Bronchial epithelial cell (primary cell): ENCODE measurements around the gene SNX7. TPM values are rescaled to one million over a fixed set of nuclear protein-coding genes. Genes with fewer than 3 reads are reported as not detected.

ENCODE experiments used
- DNase-seq: peaks from one replicate; pipeline ENCODE4 v3.0.0-alpha.2; 2010; ENCODE audit warnings: low read depth
- FAIRE-seq: peaks from 2 replicates; lab custom pipeline; 2011; peaks lifted over from hg19 to GRCh38; lab: Jason Lieb, UNC
- H3K27me3 ChIP-seq: 2 replicates; pipeline ENCODE4 v1.5.1; 2011; ENCODE audit warnings: low read length; ENCODE audit not compliant: control insufficient read depth, insufficient read depth
- H3K36me3 ChIP-seq: 2 replicates; pipeline ENCODE4 v1.5.1; 2011; ENCODE audit warnings: low read length; ENCODE audit not compliant: control insufficient read depth, insufficient read depth
- H3K4me3 ChIP-seq: 2 replicates; pipeline ENCODE4 v1.5.1; 2011; ENCODE audit warnings: mild to moderate bottlenecking, low read depth, low read length, control low read depth
- total RNA-seq: library from RNA; depleted of rRNA; stranded (reverse); fragments of >200 nt; gene quantifications from 2 replicates; pipeline ENCODE4 v1.2.1, GENCODE V29; 2014
- TF ChIP-seq, protein P1 (sequence below): IDR thresholded peaks from 2 replicates; pipeline ENCODE4 v1.5.1; 2011; ENCODE audit warnings: mild to moderate bottlenecking, moderate library complexity, low read length, control low read depth, inconsistent platforms; ENCODE audit not compliant: insufficient read depth, severe bottlenecking

The SNX7 gene, protein sequence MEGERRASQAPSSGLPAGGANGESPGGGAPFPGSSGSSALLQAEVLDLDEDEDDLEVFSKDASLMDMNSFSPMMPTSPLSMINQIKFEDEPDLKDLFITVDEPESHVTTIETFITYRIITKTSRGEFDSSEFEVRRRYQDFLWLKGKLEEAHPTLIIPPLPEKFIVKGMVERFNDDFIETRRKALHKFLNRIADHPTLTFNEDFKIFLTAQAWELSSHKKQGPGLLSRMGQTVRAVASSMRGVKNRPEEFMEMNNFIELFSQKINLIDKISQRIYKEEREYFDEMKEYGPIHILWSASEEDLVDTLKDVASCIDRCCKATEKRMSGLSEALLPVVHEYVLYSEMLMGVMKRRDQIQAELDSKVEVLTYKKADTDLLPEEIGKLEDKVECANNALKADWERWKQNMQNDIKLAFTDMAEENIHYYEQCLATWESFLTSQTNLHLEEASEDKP
- total RNA-seq: 19.0 and 19.3 TPM in 2 replicates

- DNase-seq (peak; percentile 53), FAIRE-seq (no peak)
Measured at GRCh38 chr1:98661544-98662355, at the start of gene SNX7. Gene SNX7 (plus strand): TSS chr1:98661721. CDS start chr1:98661732, 11 bp downstream.

GRCh38 chr1:98637316-98637715, 24.2 kb upstream of the SNX7 start:
- FAIRE-seq (no peak), DNase-seq (no peak)
- no peaks in the 10 kb centered on the region for H3K36me3 ChIP-seq
- H3K27me3 ChIP-seq: no peaks in the 10 kb centered on the region
- TF ChIP-seq, protein P1, sequence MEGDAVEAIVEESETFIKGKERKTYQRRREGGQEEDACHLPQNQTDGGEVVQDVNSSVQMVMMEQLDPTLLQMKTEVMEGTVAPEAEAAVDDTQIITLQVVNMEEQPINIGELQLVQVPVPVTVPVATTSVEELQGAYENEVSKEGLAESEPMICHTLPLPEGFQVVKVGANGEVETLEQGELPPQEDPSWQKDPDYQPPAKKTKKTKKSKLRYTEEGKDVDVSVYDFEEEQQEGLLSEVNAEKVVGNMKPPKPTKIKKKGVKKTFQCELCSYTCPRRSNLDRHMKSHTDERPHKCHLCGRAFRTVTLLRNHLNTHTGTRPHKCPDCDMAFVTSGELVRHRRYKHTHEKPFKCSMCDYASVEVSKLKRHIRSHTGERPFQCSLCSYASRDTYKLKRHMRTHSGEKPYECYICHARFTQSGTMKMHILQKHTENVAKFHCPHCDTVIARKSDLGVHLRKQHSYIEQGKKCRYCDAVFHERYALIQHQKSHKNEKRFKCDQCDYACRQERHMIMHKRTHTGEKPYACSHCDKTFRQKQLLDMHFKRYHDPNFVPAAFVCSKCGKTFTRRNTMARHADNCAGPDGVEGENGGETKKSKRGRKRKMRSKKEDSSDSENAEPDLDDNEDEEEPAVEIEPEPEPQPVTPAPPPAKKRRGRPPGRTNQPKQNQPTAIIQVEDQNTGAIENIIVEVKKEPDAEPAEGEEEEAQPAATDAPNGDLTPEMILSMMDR: no peak
- H3K4me3 ChIP-seq: no peak overlapping the region

More at GRCh38 chr1:98661544-98662355, at the start of gene SNX7:
- TF ChIP-seq, protein P1: peak; percentile 18
- Histone ChIP-seq H3K27me3 (no peaks in the 10 kb centered on the region), H3K4me3 (peak within 1 kb of the TSS; percentile 74), H3K36me3 (no peaks in the 10 kb centered on the region)

DNA sequence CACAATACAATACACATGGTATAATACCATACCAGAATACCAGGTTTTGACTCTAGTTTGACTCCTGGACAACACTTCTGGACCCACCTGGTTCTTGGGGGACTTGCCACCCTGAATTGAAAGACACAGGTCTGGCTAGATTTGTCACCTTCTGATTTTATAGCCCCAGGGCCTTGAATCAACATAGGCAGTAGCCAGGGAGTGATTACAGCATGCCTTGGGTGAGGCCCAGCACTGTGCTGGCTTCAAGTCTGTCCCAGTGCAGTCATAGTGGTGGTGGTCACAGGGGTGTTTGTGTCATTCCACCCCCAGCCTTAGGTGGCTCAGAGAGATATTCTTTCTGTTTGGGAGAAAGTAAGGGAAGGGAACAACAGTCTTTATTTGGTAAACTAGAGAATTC, 23.3 kb upstream of the SNX7 start:
- H3K4me3 ChIP-seq: no peak overlapping the region
- DNase-seq (peak; percentile 4), FAIRE-seq (no peak)
- H3K36me3 ChIP-seq: no peaks in the 10 kb centered on the region
- H3K27me3 ChIP-seq: no peaks in the 10 kb centered on the region
- TF ChIP-seq, protein P1: no peak

GRCh38 chr1:98644510-98644909, 17.0 kb upstream of the SNX7 start:
- FAIRE-seq (no peak), DNase-seq (no peak)
- no peaks in the 10 kb centered on the region for H3K27me3 ChIP-seq
- TF ChIP-seq, protein P1: no peak
- no peaks in the 10 kb centered on the region for H3K36me3 ChIP-seq
- no peak overlapping the region for H3K4me3 ChIP-seq

DNA sequence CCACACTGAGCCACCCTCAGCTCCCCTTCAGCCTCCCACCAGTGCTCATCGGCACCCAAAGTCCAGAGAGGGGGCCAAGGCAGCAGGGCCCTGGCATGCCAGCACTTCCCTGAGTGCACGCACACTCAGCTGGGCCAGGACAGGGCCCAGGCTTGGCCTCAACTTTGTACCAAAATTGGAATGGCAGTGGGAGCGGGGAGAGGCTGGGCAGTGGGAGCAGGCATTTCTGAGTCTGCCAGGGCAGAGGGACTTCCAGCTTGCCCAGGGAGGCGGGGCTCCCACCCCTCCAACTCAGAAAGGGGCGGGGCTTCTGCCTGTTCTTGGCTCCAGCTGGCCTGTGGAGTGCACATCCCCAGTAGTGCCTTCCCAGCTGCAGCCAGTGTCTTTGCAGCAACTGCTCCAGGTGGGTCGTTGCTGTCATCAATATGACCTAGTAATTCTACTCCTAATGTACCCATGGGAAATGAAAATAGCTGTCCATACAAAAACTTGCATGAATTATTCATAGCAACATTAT, 10.3 kb upstream of the SNX7 start:
- FAIRE-seq (no peak), DNase-seq (no peak)
- TF ChIP-seq, protein P1: no peak
- Histone ChIP-seq H3K36me3 (no peaks in the 10 kb centered on the region), H3K4me3 (no peak overlapping the region), H3K27me3 (no peaks in the 10 kb centered on the region)
